Endothelial cell of umbilical vein (primary cell): ENCODE measurements around the gene HOXA3. TPM values are rescaled to one million over a fixed set of nuclear protein-coding genes. Genes with fewer than 3 reads are reported as not detected.

Experiments
- BruUV-seq: library from RNA; stranded (reverse); fragments of 400-500 nt; replicated peaks from 2 replicates; lab custom pipeline; 2021; lab: Mats Ljungman, UMichigan
- CTCF ChIA-PET: fragments of 300-600, 350-600 bp; sonication (Branson Sonifier 250); formaldehyde crosslinking; loops from one replicate; lab custom pipeline; 2021; ENCODE audit warnings: antibody characterized with exemption, inconsistent platforms; lab: Charles Lee
- POLR2A ChIA-PET: fragments of 300-600, 350-600 bp; sonication (Branson Sonifier 250); formaldehyde crosslinking; loops from one replicate; lab custom pipeline; 2021; ENCODE audit warnings: antibody characterized with exemption, inconsistent platforms; lab: Charles Lee
- DNase-seq: peaks from one replicate; pipeline ENCODE4 v3.0.0-alpha.2; 2011; ENCODE audit warnings: low read depth, low spot score
- FAIRE-seq: peaks from 2 replicates; lab custom pipeline; 2011; peaks lifted over from hg19 to GRCh38; lab: Jason Lieb, UNC
- H2AFZ ChIP-seq: 2 replicates; pipeline ENCODE4 v1.6.0; 2012; ENCODE audit warnings: low read depth, low read length, control low read depth, inconsistent platforms
- H3K27ac ChIP-seq: 2 replicates; pipeline ENCODE4 v1.5.1; 2011; ENCODE audit warnings: low read depth, mild to moderate bottlenecking, control low read depth, low read length, moderate library complexity; ENCODE audit not compliant: insufficient read depth
- H3K27me3 ChIP-seq, 2 experiments: 2 replicates each; pipeline versions ENCODE4 v1.6.0 to v1.6.1; 2011; ENCODE audit warnings: low read length in 2 of 2, mixed read lengths in 1 of 2; ENCODE audit not compliant: control insufficient read depth in 2 of 2, insufficient read depth in 2 of 2
- H3K36me3 ChIP-seq, 2 experiments: 2 replicates in 1 of 2; 3 replicates in 1 of 2; pipeline ENCODE4 v1.5.1; 2011; ENCODE audit warnings: low read length in 2 of 2, mild to moderate bottlenecking in 1 of 2, moderate library complexity in 1 of 2; ENCODE audit not compliant: control insufficient read depth in 2 of 2, insufficient read depth in 2 of 2; ENCODE audit errors: extremely low read depth in 1 of 2
- H3K4me1 ChIP-seq: 3 replicates; pipeline ENCODE4 v1.5.1; 2011; ENCODE audit warnings: mild to moderate bottlenecking, low read length; ENCODE audit not compliant: control insufficient read depth, insufficient read depth; ENCODE audit errors: extremely low read depth
- H3K4me2 ChIP-seq: 2 replicates; pipeline ENCODE4 v1.6.1; 2011; ENCODE audit warnings: low read length, control low read depth, mixed read lengths; ENCODE audit not compliant: insufficient read depth
- H3K4me3 ChIP-seq, 3 experiments: fragments of 200-600 bp in 1 of 3; sonication (generic), shearing (Covaris generic) in 1 of 3; replicated peaks in 1 of 3; 2 replicates each; pipeline ENCODE4 v1.5.1; 2011 to 2016; ENCODE audit warnings: control low read depth in 3 of 3, low read length in 3 of 3, mild to moderate bottlenecking in 2 of 3, inconsistent platforms in 1 of 3, low read depth in 1 of 3, moderate library complexity in 1 of 3; ENCODE audit not compliant: insufficient read depth in 1 of 3
- H3K79me2 ChIP-seq: 2 replicates; pipeline ENCODE4 v1.6.0; 2012; ENCODE audit warnings: low read length, inconsistent platforms; ENCODE audit not compliant: control insufficient read depth, insufficient read depth
- H3K9ac ChIP-seq: replicated peaks from 2 replicates; pipeline ENCODE3; 2011; ENCODE audit warnings: low read length, control low read depth; ENCODE audit not compliant: insufficient read depth; ENCODE audit errors: extremely low read depth
- H3K9me1 ChIP-seq: replicated peaks from 3 replicates; pipeline ENCODE4 v1.6.0; 2011; ENCODE audit warnings: mild to moderate bottlenecking, low read length; ENCODE audit not compliant: control insufficient read depth, insufficient read depth; ENCODE audit errors: extremely low read depth
- H3K9me3 ChIP-seq: replicated peaks from 2 replicates; pipeline ENCODE4 v1.5.1; 2012; ENCODE audit warnings: low read length, inconsistent platforms; ENCODE audit not compliant: control insufficient read depth, insufficient read depth
- H4K20me1 ChIP-seq: replicated peaks from 2 replicates; pipeline ENCODE3; 2011; ENCODE audit warnings: mild to moderate bottlenecking, low read length; ENCODE audit not compliant: control insufficient read depth, insufficient read depth; ENCODE audit errors: extremely low read depth
- CTCF ChIP-seq, 2 donors: IDR thresholded peaks; 1 replicate in 1 of 2; 2 replicates in 1 of 2; pipeline ENCODE4 v1.5.1; 2011; ENCODE audit warnings: low read length in 2 of 2, mild to moderate bottlenecking in 2 of 2, moderate library complexity in 2 of 2, control low read depth in 1 of 2, inconsistent platforms in 1 of 2, low read depth in 1 of 2; ENCODE audit not compliant: insufficient read depth in 1 of 2; ENCODE audit errors: extremely low read depth in 1 of 2
- EZH2 ChIP-seq: IDR thresholded peaks from 2 replicates; pipeline ENCODE4 v1.6.1; 2012; ENCODE audit warnings: borderline replicate concordance, low read depth, mild to moderate bottlenecking, moderate library complexity, low read length, inconsistent platforms; ENCODE audit not compliant: severe bottlenecking
- FOS ChIP-seq: IDR thresholded peaks from 2 replicates; pipeline ENCODE4 v1.6.1; 2011; ENCODE audit warnings: mild to moderate bottlenecking, low read length, moderate library complexity, borderline replicate concordance; ENCODE audit not compliant: insufficient read depth
- GATA2 ChIP-seq: IDR thresholded peaks from 2 replicates; pipeline ENCODE4 v1.7.0; 2011; ENCODE audit warnings: low read depth, mild to moderate bottlenecking, moderate library complexity, mixed read lengths, low read length; ENCODE audit not compliant: insufficient read length, insufficient read depth
- JUN ChIP-seq: IDR thresholded peaks from 2 replicates; pipeline ENCODE4 v1.6.1; 2011; ENCODE audit warnings: borderline replicate concordance, low read depth; ENCODE audit not compliant: insufficient read length, insufficient read depth
- MYC ChIP-seq: IDR thresholded peaks from one replicate; pipeline ENCODE4 v1.6.1; 2011; ENCODE audit warnings: mild to moderate bottlenecking, low read depth, low read length
- POLR2A ChIP-seq: IDR thresholded peaks from 2 replicates; pipeline ENCODE4 v1.6.1; 2012; ENCODE audit warnings: low read depth, mild to moderate bottlenecking, control low read depth, low read length
- POLR2AphosphoS5 ChIP-seq: IDR thresholded peaks from 2 replicates; pipeline ENCODE4 v1.6.1; 2012; ENCODE audit warnings: low read depth, mild to moderate bottlenecking, control low read depth, low read length, moderate library complexity; ENCODE audit not compliant: insufficient read depth
- dilution Hi-C: fragments of 300-500 bp; cut with MboI; formaldehyde crosslinking; loops from one replicate; pipeline ENCODE4 v1.15.0; 2019; ENCODE audit warnings: low sequenced_read_pairs; ENCODE audit not compliant: extremely low pct_ligation_motif_present
- intact Hi-C: fragments of 100-400 bp; cut with micrococcal nuclease; formaldehyde crosslinking; loops from one replicate; pipeline ENCODE4 v1.10.0; 2022
- polyA plus RNA-seq, 4 experiments: library from polyadenylated mRNA; depleted of rRNA in 3 of 4; stranded (reverse) in 3 of 4; unstranded in 1 of 4; fragments of >200 nt; gene quantifications; 2 replicates each; pipeline versions ENCODE4 v1.2.1 to v1.2.3, GENCODE V29; 2011 to 2012; ENCODE audit warnings: missing spikeins in 1 of 4
- total RNA-seq: library from RNA; stranded (reverse); gene quantifications from 2 replicates; pipeline ENCODE4 v1.2.3, GENCODE V29; 2021
- TF ChIP-seq, protein P1 (sequence below): IDR thresholded peaks from 2 replicates; pipeline ENCODE4 v1.6.1; 2011; ENCODE audit not compliant: insufficient read depth, insufficient read length

HOXA3 gene
- total and polyA plus RNA-seq, 2 donors (not counting 3 experiments of a cell fraction or from before 2014, with no cell fraction given) = 4.7 to 14.0 TPM

GRCh38 chr7:27156508-27156898 lies 4.1 kb upstream of the HOXA3 start, which contains the start of gene HOXA7:
Gene HOXA7 (minus strand): TSS chr7:27156675. CDS start chr7:27156545, 130 bp downstream.
- H3K9ac ChIP-seq = peak within 1 kb of the TSS; percentile 78
- H4K20me1 ChIP-seq = no peaks in the 10 kb centered on the region
- intact Hi-C loops (loop anchor here (5.0 kb wide), 1 partner anchor 999 kb away; no protein-coding TSS in a partner anchor), dilution Hi-C loops (loop anchor here (25.0 kb wide), 1 partner anchor 969 kb away; no protein-coding TSS in a partner anchor)
- peak within 1 kb of the TSS; percentile 58 for H2AFZ ChIP-seq
- POLR2A ChIA-PET = interaction anchor here (0.5 to 1.7 kb wide), 3 partner anchors 12 to 957 kb away, joined by 3 to 5 read pairs (median 4); no protein-coding TSS in a partner anchor
- DNase-seq (peak; percentile 88), FAIRE-seq (peak; percentile 88)
- peaks cover 69% of the 10 kb centered on the region for H3K4me1 ChIP-seq
- no TSS peak for BruUV-seq
- TF ChIP-seq POLR2AphosphoS5 (no peak), EZH2 (no peak), POLR2A (peak; percentile 13), MYC (no peak), GATA2 (no peak), FOS (no peak), CTCF (IDR thresholded peaks at IDR 0.05; ENCODE audit: extremely low read depth in 1 of 2, insufficient read depth in 1 of 2, low read depth in 1 of 2, low read length in 2 of 2) (no peak), JUN (no peak)
- TF ChIP-seq, protein P1, sequence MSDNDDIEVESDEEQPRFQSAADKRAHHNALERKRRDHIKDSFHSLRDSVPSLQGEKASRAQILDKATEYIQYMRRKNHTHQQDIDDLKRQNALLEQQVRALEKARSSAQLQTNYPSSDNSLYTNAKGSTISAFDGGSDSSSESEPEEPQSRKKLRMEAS = peak; percentile 99
- H3K36me3 ChIP-seq = no peaks in the 10 kb centered on the region
- peak within 1 kb of the TSS; percentile 92 for H3K4me2 ChIP-seq
- CTCF ChIA-PET = interaction anchor here (0.6 to 4.1 kb wide), 13 partner anchors 13 to 1066 kb away, joined by 3 to 48 read pairs (median 4); partner anchors contain the start of genes HOXA10 and HOXA5
- H3K4me3 ChIP-seq = peak within 1 kb of the TSS; percentile 59 to 76 (median 60)
- H3K27ac ChIP-seq = peak within 1 kb of the TSS; percentile 96
- H3K9me1 ChIP-seq = no peaks in the 10 kb centered on the region
- H3K79me2 ChIP-seq = peaks cover 77% of the 10 kb centered on the region
- H3K27me3 ChIP-seq = no peaks in the 10 kb centered on the region
- H3K9me3 ChIP-seq = no peaks in the 10 kb centered on the region
